Measurements from ENCODE around the gene FIGNL1. TPM values are rescaled to one million over a fixed set of nuclear protein-coding genes. Genes with fewer than 3 reads are reported as not detected.

The FIGNL1 gene
- total RNA-seq, 1 experiment from 2014 or later, result 14.5 TPM

DNA sequence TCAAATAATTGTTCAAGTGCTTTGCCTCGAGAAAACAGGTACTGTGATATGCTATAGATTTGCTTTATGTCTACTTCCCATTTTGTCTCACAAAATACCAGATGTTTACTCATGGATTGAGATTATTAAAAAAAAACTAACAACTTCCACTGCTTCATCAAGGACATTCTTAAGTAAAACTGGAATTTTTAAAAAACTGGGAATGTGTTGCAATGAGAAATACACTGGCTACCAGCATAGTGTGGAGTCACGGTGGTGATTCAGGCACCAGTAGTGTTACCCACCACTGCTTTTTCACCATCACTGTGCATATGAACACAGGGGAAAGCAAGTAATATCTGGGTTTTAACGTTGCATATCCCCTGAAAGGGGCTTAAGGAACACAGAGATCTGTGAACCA lies 21.2 kb downstream of the FIGNL1 start:
- Mint-ChIP-seq H3K27me3 (ENCODE audit: insufficient read depth, unreplicated experiment) (no peaks in the 10 kb centered on the region), H3K9me3 (ENCODE audit: unreplicated experiment) (no peaks in the 10 kb centered on the region), H3K4me1 (ENCODE audit: insufficient read depth, unreplicated experiment) (no peaks in the 10 kb centered on the region), H3K27ac (ENCODE audit: low read depth, unreplicated experiment) (no peak overlapping the region), H3K36me3 (ENCODE audit: insufficient read depth, unreplicated experiment) (no peaks in the 10 kb centered on the region), H3K4me3 (ENCODE audit: unreplicated experiment) (no peak overlapping the region)
- BruUV-seq (replicated peaks), result no TSS peak
- CTCF ChIA-PET, result interaction anchor here (0.6 to 6.0 kb wide), 7 partner anchors 11 to 336 kb away, joined by 3 to 44 read pairs (median 4); partner anchors contain the start of gene ZPBP
- POLR2A ChIA-PET, result no interaction called here
- no peak for DNase-seq (ENCODE audit: unreplicated experiment)
- intact Hi-C loops (cut with micrococcal nuclease), result no loop called here
- TF ChIP-seq, protein P1, sequence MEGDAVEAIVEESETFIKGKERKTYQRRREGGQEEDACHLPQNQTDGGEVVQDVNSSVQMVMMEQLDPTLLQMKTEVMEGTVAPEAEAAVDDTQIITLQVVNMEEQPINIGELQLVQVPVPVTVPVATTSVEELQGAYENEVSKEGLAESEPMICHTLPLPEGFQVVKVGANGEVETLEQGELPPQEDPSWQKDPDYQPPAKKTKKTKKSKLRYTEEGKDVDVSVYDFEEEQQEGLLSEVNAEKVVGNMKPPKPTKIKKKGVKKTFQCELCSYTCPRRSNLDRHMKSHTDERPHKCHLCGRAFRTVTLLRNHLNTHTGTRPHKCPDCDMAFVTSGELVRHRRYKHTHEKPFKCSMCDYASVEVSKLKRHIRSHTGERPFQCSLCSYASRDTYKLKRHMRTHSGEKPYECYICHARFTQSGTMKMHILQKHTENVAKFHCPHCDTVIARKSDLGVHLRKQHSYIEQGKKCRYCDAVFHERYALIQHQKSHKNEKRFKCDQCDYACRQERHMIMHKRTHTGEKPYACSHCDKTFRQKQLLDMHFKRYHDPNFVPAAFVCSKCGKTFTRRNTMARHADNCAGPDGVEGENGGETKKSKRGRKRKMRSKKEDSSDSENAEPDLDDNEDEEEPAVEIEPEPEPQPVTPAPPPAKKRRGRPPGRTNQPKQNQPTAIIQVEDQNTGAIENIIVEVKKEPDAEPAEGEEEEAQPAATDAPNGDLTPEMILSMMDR (IDR thresholded peaks at IDR 0.05; ENCODE audit: unreplicated experiment), result no peak

DNA sequence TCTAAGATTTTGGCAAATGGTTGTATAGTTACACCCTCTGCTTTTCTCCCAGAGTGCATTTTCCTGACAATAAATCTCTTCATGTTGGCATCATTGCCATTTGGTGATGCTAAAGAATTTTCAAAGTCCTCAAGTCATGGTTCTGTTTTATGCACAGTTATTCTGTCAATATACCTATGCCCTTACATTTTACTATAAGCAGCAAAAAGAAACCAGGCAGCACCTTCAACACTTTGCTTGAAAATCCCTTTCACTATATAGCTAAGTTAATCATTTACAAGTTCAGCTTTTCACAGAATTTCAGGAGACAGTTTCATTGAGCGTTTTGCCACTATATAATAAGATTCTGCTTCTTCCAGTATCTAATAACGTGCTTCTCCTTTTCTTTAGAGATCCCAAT lies 22.6 kb downstream of the FIGNL1 start:
- Mint-ChIP-seq H3K9me3 (ENCODE audit: unreplicated experiment) (no peaks in the 10 kb centered on the region), H3K4me3 (ENCODE audit: unreplicated experiment) (no peak overlapping the region), H3K4me1 (ENCODE audit: insufficient read depth, unreplicated experiment) (no peaks in the 10 kb centered on the region), H3K27ac (ENCODE audit: low read depth, unreplicated experiment) (no peak overlapping the region), H3K36me3 (ENCODE audit: insufficient read depth, unreplicated experiment) (no peaks in the 10 kb centered on the region), H3K27me3 (ENCODE audit: insufficient read depth, unreplicated experiment) (no peaks in the 10 kb centered on the region)
- BruUV-seq (replicated peaks), result no TSS peak
- intact Hi-C loops (cut with micrococcal nuclease), result no loop called here
- ChIA-PET CTCF (interaction anchor here (1.0 to 6.0 kb wide), 9 partner anchors 9 to 939 kb away, joined by 3 to 44 read pairs (median 5); partner anchors contain the start of gene ZPBP), POLR2A (no interaction called here)
- no peak for DNase-seq (ENCODE audit: unreplicated experiment)
- TF ChIP-seq, protein P1 (IDR thresholded peaks at IDR 0.05; ENCODE audit: unreplicated experiment), result no peak

DNA sequence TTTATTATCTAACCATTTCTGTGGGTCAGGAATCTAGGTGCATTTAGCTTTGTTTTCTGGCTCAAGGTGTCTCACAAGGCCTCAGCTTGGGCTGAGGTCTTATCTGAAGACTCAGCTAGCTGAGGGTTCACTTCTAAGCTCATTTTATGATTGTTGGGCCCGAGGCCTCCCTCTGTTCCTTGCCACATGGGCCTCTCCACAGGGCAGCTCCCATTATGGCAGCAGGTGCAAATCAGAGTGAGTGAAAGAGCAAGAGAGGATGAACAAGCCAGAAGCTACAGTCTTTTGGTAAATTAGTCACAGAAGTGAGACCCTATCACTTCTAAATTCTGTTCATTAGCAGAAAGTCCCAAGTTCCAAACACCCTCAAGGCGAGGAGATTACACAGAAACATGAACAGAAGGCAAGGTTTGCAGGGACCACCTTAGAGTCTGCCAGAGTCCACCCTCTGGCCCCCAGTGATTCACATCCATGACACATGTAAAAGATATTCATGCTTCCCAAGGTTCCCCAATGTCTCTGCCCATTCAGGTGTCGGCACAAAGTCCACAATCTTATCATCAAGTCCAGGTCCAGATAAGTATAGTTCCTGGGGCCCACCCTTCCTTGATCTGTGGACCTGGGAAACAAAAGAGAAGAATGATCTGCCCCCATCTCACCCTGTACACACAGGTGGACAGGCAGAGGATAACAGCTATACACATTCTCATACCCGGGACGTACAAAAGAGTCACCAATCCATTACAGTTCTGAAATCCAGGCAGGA lies 23.7 kb downstream of the FIGNL1 start:
- H3K4me3 Mint-ChIP-seq (ENCODE audit: unreplicated experiment), result no peak overlapping the region
- no peak overlapping the region for H3K27ac Mint-ChIP-seq (ENCODE audit: low read depth, unreplicated experiment)
- H3K9me3 Mint-ChIP-seq (ENCODE audit: unreplicated experiment), result no peaks in the 10 kb centered on the region
- no peak for DNase-seq (ENCODE audit: unreplicated experiment)
- TF ChIP-seq, protein P1 (IDR thresholded peaks at IDR 0.05; ENCODE audit: unreplicated experiment), result no peak
- ChIA-PET POLR2A (no interaction called here), CTCF (interaction anchor here (1.0 to 6.0 kb wide), 7 partner anchors 8 to 940 kb away, joined by 3 to 44 read pairs (median 5); no protein-coding TSS in a partner anchor)
- intact Hi-C loops (cut with micrococcal nuclease), result no loop called here
- no TSS peak for BruUV-seq (replicated peaks)
- no peaks in the 10 kb centered on the region for H3K36me3 Mint-ChIP-seq (ENCODE audit: insufficient read depth, unreplicated experiment)
- H3K4me1 Mint-ChIP-seq (ENCODE audit: insufficient read depth, unreplicated experiment), result no peaks in the 10 kb centered on the region
- no peaks in the 10 kb centered on the region for H3K27me3 Mint-ChIP-seq (ENCODE audit: insufficient read depth, unreplicated experiment)

DNA sequence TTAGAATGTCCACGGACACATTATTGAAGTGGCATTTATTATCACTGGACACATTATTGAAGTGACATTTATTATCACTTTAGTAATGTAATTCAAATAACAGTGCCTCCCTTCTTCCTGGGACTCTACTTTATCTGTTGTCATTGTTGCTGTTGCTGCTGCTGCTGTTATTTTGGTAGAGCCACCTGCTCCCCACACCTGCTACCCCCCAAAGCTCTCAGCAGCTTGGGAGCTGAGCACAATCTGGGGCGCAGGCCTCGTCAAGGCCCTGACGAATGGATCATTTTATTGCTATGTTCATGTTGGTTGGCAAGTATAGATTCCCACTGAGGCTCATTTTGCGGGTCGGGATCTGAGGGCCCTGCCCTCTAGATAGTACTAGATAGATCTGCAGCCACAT lies 24.8 kb downstream of the FIGNL1 start:
- intact Hi-C loops (cut with micrococcal nuclease), result no loop called here
- no peak for DNase-seq (ENCODE audit: unreplicated experiment)
- Mint-ChIP-seq H3K4me1 (ENCODE audit: insufficient read depth, unreplicated experiment) (no peaks in the 10 kb centered on the region), H3K27me3 (ENCODE audit: insufficient read depth, unreplicated experiment) (no peaks in the 10 kb centered on the region), H3K4me3 (ENCODE audit: unreplicated experiment) (no peak overlapping the region), H3K36me3 (ENCODE audit: insufficient read depth, unreplicated experiment) (no peaks in the 10 kb centered on the region), H3K27ac (ENCODE audit: low read depth, unreplicated experiment) (no peak overlapping the region), H3K9me3 (ENCODE audit: unreplicated experiment) (no peaks in the 10 kb centered on the region)
- no TSS peak for BruUV-seq (replicated peaks)
- POLR2A ChIA-PET, result no interaction called here
- TF ChIP-seq, protein P1 (IDR thresholded peaks at IDR 0.05; ENCODE audit: unreplicated experiment), result no peak
- CTCF ChIA-PET, result interaction anchor here (0.6 to 1.6 kb wide), 4 partner anchors 9 to 1313 kb away, joined by 3 to 6 read pairs (median 4); no protein-coding TSS in a partner anchor

Data from MCF 10A (cell line).